Endothelial cell of umbilical vein (primary cell): Measurements from ENCODE around the gene FBLN2. TPM values are rescaled to one million over a fixed set of nuclear protein-coding genes. Genes with fewer than 3 reads are reported as not detected.

Experiments
- BruUV-seq: library from RNA; stranded (reverse); fragments of 400-500 nt; replicated peaks from 2 replicates; lab custom pipeline; 2021; lab: Mats Ljungman, UMichigan
- CTCF ChIA-PET: fragments of 300-600, 350-600 bp; sonication (Branson Sonifier 250); formaldehyde crosslinking; loops from one replicate; lab custom pipeline; 2021; ENCODE audit warnings: antibody characterized with exemption, inconsistent platforms; lab: Charles Lee
- POLR2A ChIA-PET: fragments of 300-600, 350-600 bp; sonication (Branson Sonifier 250); formaldehyde crosslinking; loops from one replicate; lab custom pipeline; 2021; ENCODE audit warnings: antibody characterized with exemption, inconsistent platforms; lab: Charles Lee
- DNase-seq: peaks from one replicate; pipeline ENCODE4 v3.0.0-alpha.2; 2011; ENCODE audit warnings: low read depth, low spot score
- FAIRE-seq: peaks from 2 replicates; lab custom pipeline; 2011; peaks lifted over from hg19 to GRCh38; lab: Jason Lieb, UNC
- H2AFZ ChIP-seq: 2 replicates; pipeline ENCODE4 v1.6.0; 2012; ENCODE audit warnings: low read depth, low read length, control low read depth, inconsistent platforms
- H3K27ac ChIP-seq: 2 replicates; pipeline ENCODE4 v1.5.1; 2011; ENCODE audit warnings: low read depth, mild to moderate bottlenecking, control low read depth, low read length, moderate library complexity; ENCODE audit not compliant: insufficient read depth
- H3K27me3 ChIP-seq, 2 experiments: 2 replicates each; pipeline versions ENCODE4 v1.6.0 to v1.6.1; 2011; ENCODE audit warnings: low read length in 2 of 2, mixed read lengths in 1 of 2; ENCODE audit not compliant: control insufficient read depth in 2 of 2, insufficient read depth in 2 of 2
- H3K36me3 ChIP-seq, 2 experiments: 2 replicates in 1 of 2; 3 replicates in 1 of 2; pipeline ENCODE4 v1.5.1; 2011; ENCODE audit warnings: low read length in 2 of 2, mild to moderate bottlenecking in 1 of 2, moderate library complexity in 1 of 2; ENCODE audit not compliant: control insufficient read depth in 2 of 2, insufficient read depth in 2 of 2; ENCODE audit errors: extremely low read depth in 1 of 2
- H3K4me1 ChIP-seq: 3 replicates; pipeline ENCODE4 v1.5.1; 2011; ENCODE audit warnings: mild to moderate bottlenecking, low read length; ENCODE audit not compliant: control insufficient read depth, insufficient read depth; ENCODE audit errors: extremely low read depth
- H3K4me2 ChIP-seq: 2 replicates; pipeline ENCODE4 v1.6.1; 2011; ENCODE audit warnings: low read length, control low read depth, mixed read lengths; ENCODE audit not compliant: insufficient read depth
- H3K4me3 ChIP-seq, 3 experiments: fragments of 200-600 bp in 1 of 3; sonication (generic), shearing (Covaris generic) in 1 of 3; replicated peaks in 1 of 3; 2 replicates each; pipeline ENCODE4 v1.5.1; 2011 to 2016; ENCODE audit warnings: control low read depth in 3 of 3, low read length in 3 of 3, mild to moderate bottlenecking in 2 of 3, inconsistent platforms in 1 of 3, low read depth in 1 of 3, moderate library complexity in 1 of 3; ENCODE audit not compliant: insufficient read depth in 1 of 3
- H3K79me2 ChIP-seq: 2 replicates; pipeline ENCODE4 v1.6.0; 2012; ENCODE audit warnings: low read length, inconsistent platforms; ENCODE audit not compliant: control insufficient read depth, insufficient read depth
- H3K9ac ChIP-seq: replicated peaks from 2 replicates; pipeline ENCODE3; 2011; ENCODE audit warnings: low read length, control low read depth; ENCODE audit not compliant: insufficient read depth; ENCODE audit errors: extremely low read depth
- H3K9me1 ChIP-seq: replicated peaks from 3 replicates; pipeline ENCODE4 v1.6.0; 2011; ENCODE audit warnings: mild to moderate bottlenecking, low read length; ENCODE audit not compliant: control insufficient read depth, insufficient read depth; ENCODE audit errors: extremely low read depth
- H3K9me3 ChIP-seq: replicated peaks from 2 replicates; pipeline ENCODE4 v1.5.1; 2012; ENCODE audit warnings: low read length, inconsistent platforms; ENCODE audit not compliant: control insufficient read depth, insufficient read depth
- H4K20me1 ChIP-seq: replicated peaks from 2 replicates; pipeline ENCODE3; 2011; ENCODE audit warnings: mild to moderate bottlenecking, low read length; ENCODE audit not compliant: control insufficient read depth, insufficient read depth; ENCODE audit errors: extremely low read depth
- EZH2 ChIP-seq: IDR thresholded peaks from 2 replicates; pipeline ENCODE4 v1.6.1; 2012; ENCODE audit warnings: borderline replicate concordance, low read depth, mild to moderate bottlenecking, moderate library complexity, low read length, inconsistent platforms; ENCODE audit not compliant: severe bottlenecking
- FOS ChIP-seq: IDR thresholded peaks from 2 replicates; pipeline ENCODE4 v1.6.1; 2011; ENCODE audit warnings: mild to moderate bottlenecking, low read length, moderate library complexity, borderline replicate concordance; ENCODE audit not compliant: insufficient read depth
- GATA2 ChIP-seq: IDR thresholded peaks from 2 replicates; pipeline ENCODE4 v1.7.0; 2011; ENCODE audit warnings: low read depth, mild to moderate bottlenecking, moderate library complexity, mixed read lengths, low read length; ENCODE audit not compliant: insufficient read length, insufficient read depth
- JUN ChIP-seq: IDR thresholded peaks from 2 replicates; pipeline ENCODE4 v1.6.1; 2011; ENCODE audit warnings: borderline replicate concordance, low read depth; ENCODE audit not compliant: insufficient read length, insufficient read depth
- MYC ChIP-seq: IDR thresholded peaks from one replicate; pipeline ENCODE4 v1.6.1; 2011; ENCODE audit warnings: mild to moderate bottlenecking, low read depth, low read length
- POLR2A ChIP-seq: IDR thresholded peaks from 2 replicates; pipeline ENCODE4 v1.6.1; 2012; ENCODE audit warnings: low read depth, mild to moderate bottlenecking, control low read depth, low read length
- POLR2AphosphoS5 ChIP-seq: IDR thresholded peaks from 2 replicates; pipeline ENCODE4 v1.6.1; 2012; ENCODE audit warnings: low read depth, mild to moderate bottlenecking, control low read depth, low read length, moderate library complexity; ENCODE audit not compliant: insufficient read depth
- dilution Hi-C: fragments of 300-500 bp; cut with MboI; formaldehyde crosslinking; loops from one replicate; pipeline ENCODE4 v1.15.0; 2019; ENCODE audit warnings: low sequenced_read_pairs; ENCODE audit not compliant: extremely low pct_ligation_motif_present
- intact Hi-C: fragments of 100-400 bp; cut with micrococcal nuclease; formaldehyde crosslinking; loops from one replicate; pipeline ENCODE4 v1.10.0; 2022
- polyA plus RNA-seq, 4 experiments: library from polyadenylated mRNA; depleted of rRNA in 3 of 4; stranded (reverse) in 3 of 4; unstranded in 1 of 4; fragments of >200 nt; gene quantifications; 2 replicates each; pipeline versions ENCODE4 v1.2.1 to v1.2.3, GENCODE V29; 2011 to 2012; ENCODE audit warnings: missing spikeins in 1 of 4
- total RNA-seq: library from RNA; stranded (reverse); gene quantifications from 2 replicates; pipeline ENCODE4 v1.2.3, GENCODE V29; 2021
- TF ChIP-seq, protein P1 (sequence below): IDR thresholded peaks from 2 replicates; pipeline ENCODE4 v1.6.1; 2011; ENCODE audit not compliant: insufficient read depth, insufficient read length
- TF ChIP-seq, protein P2 (sequence below), 2 donors: IDR thresholded peaks; 1 replicate in 1 of 2; 2 replicates in 1 of 2; pipeline ENCODE4 v1.5.1; 2011; ENCODE audit warnings: low read length in 2 of 2, mild to moderate bottlenecking in 2 of 2, moderate library complexity in 2 of 2, control low read depth in 1 of 2, inconsistent platforms in 1 of 2, low read depth in 1 of 2; ENCODE audit not compliant: insufficient read depth in 1 of 2; ENCODE audit errors: extremely low read depth in 1 of 2

FBLN2 gene
- total and polyA plus RNA-seq, 2 donors (not counting 3 experiments of a cell fraction or from before 2014, with no cell fraction given): 1.4 to 1.9 TPM

GRCh38 chr3:13651775-13652428, 103.0 kb downstream of the FBLN2 start:
- H4K20me1 ChIP-seq: no peaks in the 10 kb centered on the region
- H3K4me1 ChIP-seq: no peaks in the 10 kb centered on the region
- H3K27me3 ChIP-seq: peaks cover 3 to 4% of the 10 kb centered on the region in 2 experiments
- H3K9me3 ChIP-seq: no peaks in the 10 kb centered on the region
- H2AFZ ChIP-seq: no peak overlapping the region
- DNase-seq: no peak
- no peak overlapping the region for H3K4me3 ChIP-seq
- CTCF ChIA-PET: interaction anchor here (1.0 to 13.8 kb wide), 4 partner anchors 153 to 560 kb away, joined by 3 to 746 read pairs (median 41); no protein-coding TSS in a partner anchor
- H3K4me2 ChIP-seq: no peak overlapping the region
- dilution Hi-C loops (no loop called here), intact Hi-C loops (loop anchor here (10.0 kb wide), 1 partner anchor 813 kb away; no protein-coding TSS in a partner anchor)
- no peak overlapping the region for H3K27ac ChIP-seq
- H3K79me2 ChIP-seq: no peaks in the 10 kb centered on the region
- no peaks in the 10 kb centered on the region for H3K9me1 ChIP-seq
- H3K9ac ChIP-seq: no peak overlapping the region
- POLR2A ChIA-PET: no interaction called here
- no TSS peak for BruUV-seq
- FAIRE-seq: no peak
- TF ChIP-seq FOS (no peak), GATA2 (no peak), POLR2AphosphoS5 (no peak), EZH2 (no peak), JUN (no peak), MYC (no peak), POLR2A (no peak)
- TF ChIP-seq, protein P1, sequence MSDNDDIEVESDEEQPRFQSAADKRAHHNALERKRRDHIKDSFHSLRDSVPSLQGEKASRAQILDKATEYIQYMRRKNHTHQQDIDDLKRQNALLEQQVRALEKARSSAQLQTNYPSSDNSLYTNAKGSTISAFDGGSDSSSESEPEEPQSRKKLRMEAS: no peak
- TF ChIP-seq, protein P2, sequence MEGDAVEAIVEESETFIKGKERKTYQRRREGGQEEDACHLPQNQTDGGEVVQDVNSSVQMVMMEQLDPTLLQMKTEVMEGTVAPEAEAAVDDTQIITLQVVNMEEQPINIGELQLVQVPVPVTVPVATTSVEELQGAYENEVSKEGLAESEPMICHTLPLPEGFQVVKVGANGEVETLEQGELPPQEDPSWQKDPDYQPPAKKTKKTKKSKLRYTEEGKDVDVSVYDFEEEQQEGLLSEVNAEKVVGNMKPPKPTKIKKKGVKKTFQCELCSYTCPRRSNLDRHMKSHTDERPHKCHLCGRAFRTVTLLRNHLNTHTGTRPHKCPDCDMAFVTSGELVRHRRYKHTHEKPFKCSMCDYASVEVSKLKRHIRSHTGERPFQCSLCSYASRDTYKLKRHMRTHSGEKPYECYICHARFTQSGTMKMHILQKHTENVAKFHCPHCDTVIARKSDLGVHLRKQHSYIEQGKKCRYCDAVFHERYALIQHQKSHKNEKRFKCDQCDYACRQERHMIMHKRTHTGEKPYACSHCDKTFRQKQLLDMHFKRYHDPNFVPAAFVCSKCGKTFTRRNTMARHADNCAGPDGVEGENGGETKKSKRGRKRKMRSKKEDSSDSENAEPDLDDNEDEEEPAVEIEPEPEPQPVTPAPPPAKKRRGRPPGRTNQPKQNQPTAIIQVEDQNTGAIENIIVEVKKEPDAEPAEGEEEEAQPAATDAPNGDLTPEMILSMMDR (IDR thresholded peaks at IDR 0.05; ENCODE audit: extremely low read depth in 1 of 2, insufficient read depth in 1 of 2, low read depth in 1 of 2, low read length in 2 of 2): no peak
- no peaks in the 10 kb centered on the region for H3K36me3 ChIP-seq
